SJCRH30 (cell line): ENCODE measurements around the gene CWC15. TPM values are rescaled to one million over a fixed set of nuclear protein-coding genes. Genes with fewer than 3 reads are reported as not detected.

ENCODE experiments used
- DNase-seq, 2 experiments: peaks; one replicate each; pipeline ENCODE4 v3.0.0-alpha.2; 2015 to 2020
- H3K27ac ChIP-seq: fragments of 250-450 bp; sonication (Bioruptor Pico); 2 replicates; pipeline ENCODE4 v1.5.1; 2020; ENCODE audit warnings: mild to moderate bottlenecking, moderate library complexity
- H3K27me3 ChIP-seq: fragments of 250-450 bp; sonication (Bioruptor Pico); 2 replicates; pipeline ENCODE4 v1.5.1; 2020; ENCODE audit warnings: mild to moderate bottlenecking, moderate library complexity
- H3K36me3 ChIP-seq: fragments of 250-450 bp; sonication (Bioruptor Pico); 2 replicates; pipeline ENCODE4 v1.5.1; 2020; ENCODE audit warnings: mild to moderate bottlenecking, moderate library complexity
- H3K4me1 ChIP-seq: fragments of 250-450 bp; sonication (Bioruptor Pico); 2 replicates; pipeline ENCODE4 v1.5.1; 2020; ENCODE audit warnings: mild to moderate bottlenecking, moderate library complexity
- H3K4me3 ChIP-seq: fragments of 250-450 bp; sonication (Bioruptor Pico); 2 replicates; pipeline ENCODE4 v1.5.1; 2020; ENCODE audit warnings: mild to moderate bottlenecking, moderate library complexity
- H3K9me3 ChIP-seq: fragments of 250-450 bp; sonication (Bioruptor Pico); replicated peaks from 2 replicates; pipeline ENCODE4 v1.5.1; 2020; ENCODE audit warnings: mild to moderate bottlenecking, moderate library complexity
- total RNA-seq: library from RNA; depleted of rRNA; stranded (reverse); fragments of >200 nt; shearing (Covaris generic); gene quantifications from 2 replicates; pipeline ENCODE4 v1.2.3, GENCODE V29; 2014; rRNA removed

The CWC15 gene
- total RNA-seq, 1 experiment from 2014 or later = 41.8 TPM

DNA sequence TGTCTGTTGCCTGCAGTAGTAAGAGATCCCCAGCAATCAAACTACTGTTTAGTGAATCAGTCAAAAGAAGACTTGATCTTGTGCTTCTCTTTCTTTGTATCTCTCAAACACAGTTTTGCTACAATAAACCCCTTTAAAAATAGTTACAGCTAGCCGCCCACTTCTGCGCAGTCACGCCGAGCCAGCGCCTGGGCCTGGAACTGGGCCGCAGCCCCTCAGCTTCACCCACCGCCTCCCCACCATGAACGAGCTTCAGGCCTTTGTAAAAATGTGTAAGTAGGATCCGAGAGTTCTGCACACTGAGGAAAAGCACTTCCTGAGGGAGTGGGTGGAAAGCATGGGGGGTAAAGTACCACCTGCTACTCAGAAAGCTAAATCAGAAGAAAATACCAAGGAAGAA is 60.5 kb downstream of the CWC15 start:
- no peaks in the 10 kb centered on the region for H3K36me3 ChIP-seq
- no peaks in the 10 kb centered on the region for H3K27me3 ChIP-seq
- no peak overlapping the region for H3K27ac ChIP-seq
- H3K4me3 ChIP-seq = no peak overlapping the region
- no peak for DNase-seq
- H3K9me3 ChIP-seq = no peaks in the 10 kb centered on the region
- H3K4me1 ChIP-seq = no peaks in the 10 kb centered on the region

Other genes with a start within 250 kb of the CWC15 start
- gene AMOTL1, start 205.2 kb downstream of the CWC15 start, total RNA-seq = 52.5 and 57.4 TPM in 2 replicates
- 1.9 TPM in 2 replicates for gene KDM4D, start 153 bp upstream of the CWC15 start, total RNA-seq
- not detected in 2 replicates for gene KDM4E, start 51.7 kb upstream of the CWC15 start, total RNA-seq
- not detected in 2 replicates for gene KDM4F, start 75.9 kb upstream of the CWC15 start, total RNA-seq
- gene SRSF8, start 93.4 kb upstream of the CWC15 start, total RNA-seq = 6.4 and 10.9 TPM in 2 replicates
- 9.3 and 10.3 TPM in 2 replicates for gene ENDOD1, start 116.3 kb upstream of the CWC15 start, total RNA-seq